Left ventricle myocardium inferior (tissue), 1 donor: ENCODE results near the gene ESPL1. TPM values are rescaled to one million over a fixed set of nuclear protein-coding genes. Genes with fewer than 3 reads are reported as not detected.
"Not testable (repeated sequence)": the region's sequence is repeated elsewhere in the genome, so short reads cannot be mapped to it uniquely, and the experiment has no call there.

ENCODE experiments used
- DNase-seq: peaks from one replicate; pipeline ENCODE4 v3.0.0-alpha.2; 2020
- H3K27ac ChIP-seq: fragments of 200-600 bp; replicated peaks from 2 replicates; pipeline ENCODE4 v1.8.0; 2021
- H3K27me3 ChIP-seq: fragments of 200-600 bp; 2 replicates; pipeline ENCODE4 v1.8.0; 2021; ENCODE audit warnings: low read depth
- H3K36me3 ChIP-seq: fragments of 200-600 bp; 2 replicates; pipeline ENCODE4 v1.8.0; 2021
- H3K4me1 ChIP-seq: fragments of 200-600 bp; 2 replicates; pipeline ENCODE4 v1.8.0; 2021
- H3K4me3 ChIP-seq: fragments of 200-600 bp; 2 replicates; pipeline ENCODE4 v1.8.0; 2021; ENCODE audit warnings: mild to moderate bottlenecking, moderate library complexity
- H3K9me3 ChIP-seq: fragments of 200-600 bp; replicated peaks from 2 replicates; pipeline ENCODE4 v1.8.0; 2021
- intact Hi-C: fragments of 100-400 bp; cut with micrococcal nuclease; formaldehyde crosslinking; loops from one replicate; pipeline ENCODE4 v1.11.0; 2022
- total RNA-seq: library from RNA; stranded (reverse); fragmentation: NEBNext Ultra II Directional; extraction: Animal tissue kit (Norgen Biotek cat#: 25700); gene quantifications from one replicate; pipeline ENCODE4 v1.2.1, GENCODE V29; 2021
- TF ChIP-seq, protein P1 (sequence below): fragments of 200-600 bp; IDR thresholded peaks from 2 replicates; pipeline ENCODE4 v1.8.0; 2021; ENCODE audit warnings: antibody characterized with exemption, mild to moderate bottlenecking, borderline replicate concordance
- donor health status: DM: no; HTN: yes; CAD: no; lungs with severe emphysema.

The ESPL1 gene
- total RNA-seq, 1 donor from 2014 or later, result 0.36 TPM

- peak; percentile 88 for DNase-seq
- intact Hi-C loops, result no loop called here
- peak within 1 kb of the TSS; percentile 92 for H3K27ac ChIP-seq
- H3K27me3 ChIP-seq, result no peaks in the 10 kb centered on the region
- no peaks in the 10 kb centered on the region for H3K9me3 ChIP-seq
- peaks cover 53% of the 10 kb centered on the region for H3K4me1 ChIP-seq
- TF ChIP-seq, protein P1, sequence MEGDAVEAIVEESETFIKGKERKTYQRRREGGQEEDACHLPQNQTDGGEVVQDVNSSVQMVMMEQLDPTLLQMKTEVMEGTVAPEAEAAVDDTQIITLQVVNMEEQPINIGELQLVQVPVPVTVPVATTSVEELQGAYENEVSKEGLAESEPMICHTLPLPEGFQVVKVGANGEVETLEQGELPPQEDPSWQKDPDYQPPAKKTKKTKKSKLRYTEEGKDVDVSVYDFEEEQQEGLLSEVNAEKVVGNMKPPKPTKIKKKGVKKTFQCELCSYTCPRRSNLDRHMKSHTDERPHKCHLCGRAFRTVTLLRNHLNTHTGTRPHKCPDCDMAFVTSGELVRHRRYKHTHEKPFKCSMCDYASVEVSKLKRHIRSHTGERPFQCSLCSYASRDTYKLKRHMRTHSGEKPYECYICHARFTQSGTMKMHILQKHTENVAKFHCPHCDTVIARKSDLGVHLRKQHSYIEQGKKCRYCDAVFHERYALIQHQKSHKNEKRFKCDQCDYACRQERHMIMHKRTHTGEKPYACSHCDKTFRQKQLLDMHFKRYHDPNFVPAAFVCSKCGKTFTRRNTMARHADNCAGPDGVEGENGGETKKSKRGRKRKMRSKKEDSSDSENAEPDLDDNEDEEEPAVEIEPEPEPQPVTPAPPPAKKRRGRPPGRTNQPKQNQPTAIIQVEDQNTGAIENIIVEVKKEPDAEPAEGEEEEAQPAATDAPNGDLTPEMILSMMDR, result peak; percentile 48
- peaks cover 14% of the 10 kb centered on the region for H3K36me3 ChIP-seq
- H3K4me3 ChIP-seq, result peak within 1 kb of the TSS; percentile 83
Observed at GRCh38 chr12:53295070-53295890, 27.2 kb downstream of the ESPL1 start, which contains the start of gene PFDN5. PFDN5 (plus strand) TSS chr12:53295542; CDS start chr12:53295568, 26 bp downstream.

DNA sequence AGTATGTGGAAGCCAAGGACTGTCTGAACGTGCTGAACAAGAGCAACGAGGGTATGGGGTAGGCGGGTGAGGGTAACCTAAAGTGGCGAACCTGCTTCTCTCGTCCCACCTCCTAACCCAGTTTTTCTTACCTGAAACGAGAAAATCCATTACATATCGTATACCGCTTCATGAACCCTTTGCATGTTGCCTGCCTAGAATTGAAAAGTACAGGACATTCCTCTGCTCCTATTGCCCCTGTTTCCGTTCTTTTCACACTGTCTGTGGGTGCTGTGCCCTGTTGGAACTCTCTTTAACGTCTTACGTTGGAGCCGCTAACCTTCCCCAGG lies 27.8 kb downstream of the ESPL1 start:
- H3K4me1 ChIP-seq, result peaks cover 59% of the 10 kb centered on the region
- intact Hi-C loops, result no loop called here
- TF ChIP-seq, protein P1, result no peak
- peak overlapping the region; percentile 92 for H3K27ac ChIP-seq
- peaks cover 14% of the 10 kb centered on the region for H3K36me3 ChIP-seq
- H3K27me3 ChIP-seq, result no peaks in the 10 kb centered on the region
- DNase-seq, result no peak
- no peaks in the 10 kb centered on the region for H3K9me3 ChIP-seq
- H3K4me3 ChIP-seq, result peak overlapping the region; percentile 83

- Histone ChIP-seq H3K4me1 (peaks cover 70% of the 10 kb centered on the region), H3K36me3 (peaks cover 25% of the 10 kb centered on the region)
- H3K4me3 ChIP-seq, H3K9me3 ChIP-seq, H3K27me3 ChIP-seq, H3K27ac ChIP-seq, DNase-seq, intact Hi-C loops: not testable (repeated sequence)
Observed at GRCh38 chr12:53297106-53297505, 29.0 kb downstream of the ESPL1 start.

DNA sequence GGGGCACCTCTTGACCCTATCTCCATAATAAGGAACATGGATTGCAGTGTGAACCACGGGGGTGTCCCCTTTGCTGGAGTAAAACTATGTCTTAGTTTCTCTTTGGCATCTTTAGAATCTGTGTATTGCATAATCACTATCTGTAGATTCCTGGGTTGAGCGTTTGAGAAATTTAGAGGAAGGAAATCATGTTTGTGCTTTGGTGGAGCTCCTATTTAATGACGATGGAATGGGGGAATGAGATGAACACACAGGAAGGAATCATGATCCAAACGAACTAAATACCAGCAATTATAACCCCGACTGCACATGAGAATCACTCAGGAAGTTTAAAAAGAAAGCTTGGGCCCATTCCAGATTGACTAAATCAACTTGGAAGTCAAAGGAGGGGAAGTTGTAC lies 30.1 kb downstream of the ESPL1 start:
- Histone ChIP-seq H3K27ac (peak overlapping the region; percentile 88), H3K36me3 (peaks cover 36% of the 10 kb centered on the region), H3K9me3 (no peaks in the 10 kb centered on the region), H3K4me1 (peaks cover 80% of the 10 kb centered on the region), H3K4me3 (no peak overlapping the region), H3K27me3 (no peaks in the 10 kb centered on the region)
- no peak for DNase-seq
- intact Hi-C loops, result no loop called here
- TF ChIP-seq, protein P1, result no peak

DNA sequence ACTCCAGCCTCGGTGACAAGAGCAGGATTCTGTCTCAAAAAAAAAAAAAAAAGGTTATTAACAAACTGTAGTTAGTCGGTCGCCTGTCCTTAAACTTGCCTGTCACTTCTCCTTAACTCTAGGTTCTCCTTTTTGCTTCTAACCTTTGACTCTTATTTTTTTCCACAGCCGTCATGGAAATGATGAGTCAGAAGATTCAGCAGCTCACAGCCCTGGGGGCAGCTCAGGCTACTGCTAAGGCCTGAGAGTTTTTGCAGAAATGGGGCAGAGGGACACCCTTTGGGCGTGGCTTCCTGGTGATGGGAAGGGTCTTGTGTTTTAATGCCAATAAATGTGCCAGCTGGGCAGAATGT lies 31.0 kb downstream of the ESPL1 start:
- Histone ChIP-seq H3K27me3 (no peaks in the 10 kb centered on the region), H3K27ac (peak overlapping the region; percentile 88), H3K36me3 (peaks cover 43% of the 10 kb centered on the region), H3K4me1 (peaks cover 83% of the 10 kb centered on the region), H3K4me3 (peak overlapping the region; percentile 84), H3K9me3 (no peaks in the 10 kb centered on the region)
- DNase-seq, result no peak
- intact Hi-C loops, result no loop called here
- TF ChIP-seq, protein P1, result no peak

- TF ChIP-seq, protein P1, result peak; percentile 36
- Histone ChIP-seq H3K27me3 (no peaks in the 10 kb centered on the region), H3K36me3 (peaks cover 48% of the 10 kb centered on the region), H3K4me3 (peak within 1 kb of the TSS; percentile 84), H3K9me3 (no peaks in the 10 kb centered on the region), H3K27ac (peak within 1 kb of the TSS; percentile 88), H3K4me1 (peaks cover 81% of the 10 kb centered on the region)
- intact Hi-C loops, result no loop called here
- peak; percentile 84 for DNase-seq
Observed at GRCh38 chr12:53299454-53300180, 31.5 kb downstream of the ESPL1 start, which contains the start of gene MYG1. MYG1 (plus strand) TSS chr12:53299695; CDS start chr12:53299738, 43 bp downstream.
